Gastroesophageal sphincter (tissue), 3 donors: Measurements from ENCODE around the gene NTMT1.

ENCODE experiments used
- CTCF ChIP-seq, 4 experiments: fragments of 200-600 bp in 2 of 4; fragments of 450-650 bp in 2 of 4; sonication (generic) in 1 of 4; IDR thresholded peaks; one replicate each; pipeline ENCODE4 v1.5.1; 2017 to 2019; ENCODE audit warnings: antibody characterized with exemption in 4 of 4, mild to moderate bottlenecking in 2 of 4, moderate library complexity in 2 of 4
- EP300 ChIP-seq: sonication (generic); formaldehyde crosslinking; IDR thresholded peaks from one replicate; pipeline ENCODE4 v1.6.1; 2017; ENCODE audit warnings: antibody characterized with exemption, mild to moderate bottlenecking
- POLR2A ChIP-seq, 2 donors: fragments of 450-650 bp; IDR thresholded peaks; one replicate each; pipeline ENCODE4 v1.6.1; 2017; ENCODE audit warnings: antibody characterized with exemption in 2 of 2, mild to moderate bottlenecking in 2 of 2, moderate library complexity in 1 of 2
- POLR2AphosphoS5 ChIP-seq: sonication (generic); formaldehyde crosslinking; IDR thresholded peaks from one replicate; pipeline ENCODE4 v1.6.1; 2017; ENCODE audit warnings: antibody characterized with exemption

- TF ChIP-seq CTCF (IDR thresholded peaks at IDR 0.05) (no peak), POLR2A (IDR thresholded peaks at IDR 0.05) (no peak), EP300 (no peak), POLR2AphosphoS5 (no peak)
Measured at GRCh38 chr9:129678844-129679243, 52.9 kb downstream of the NTMT1 start.
